Measurements from ENCODE around the gene TXNL4B.
"Not testable (repeated sequence)": the region's sequence is repeated elsewhere in the genome, so short reads cannot be mapped to it uniquely, and the experiment has no call there.

Gene TXNL4B

GRCh38 chr16:72111657-72112451, 18.4 kb upstream of the TXNL4B start:
- DNase-seq, result no peak

- no peak for DNase-seq
Observed at GRCh38 chr16:72110662-72111615, 17.5 kb upstream of the TXNL4B start.

GRCh38 chr16:72109966-72110530, 16.6 kb upstream of the TXNL4B start:
- no peak for DNase-seq

- DNase-seq, result no peak
Observed at GRCh38 chr16:72109300-72109699, 15.9 kb upstream of the TXNL4B start.

- no peak for DNase-seq
Observed at GRCh38 chr16:72108353-72109102, 15.1 kb upstream of the TXNL4B start.

GRCh38 chr16:72107371-72107770, 14.0 kb upstream of the TXNL4B start:
- no peak for DNase-seq

GRCh38 chr16:72105978-72106377, 12.6 kb upstream of the TXNL4B start:
- DNase-seq, result no peak

GRCh38 chr16:72104905-72105304, 11.5 kb upstream of the TXNL4B start:
- no peak for DNase-seq

GRCh38 chr16:72101195-72101594, 7.8 kb upstream of the TXNL4B start:
- no peak for DNase-seq

- DNase-seq, result peak; percentile 9 to 67
Observed at GRCh38 chr16:72099377-72099818, 6.0 kb upstream of the TXNL4B start.

- DNase-seq, result no peak
Observed at GRCh38 chr16:72098936-72099335, 5.5 kb upstream of the TXNL4B start.

GRCh38 chr16:72094266-72094610, 818 bp upstream of the TXNL4B start:
- DNase-seq, result no peak

GRCh38 chr16:72092832-72093447, 480 bp downstream of the TXNL4B start:
- DNase-seq, result peak in 1 of 2 experiments; percentile 69

GRCh38 chr16:72091217-72091616, 2.2 kb downstream of the TXNL4B start:
- DNase-seq, result no peak

GRCh38 chr16:72085002-72085401, 8.4 kb downstream of the TXNL4B start:
- DNase-seq, result no peak

GRCh38 chr16:72084445-72084844, 9.0 kb downstream of the TXNL4B start:
- no peak for DNase-seq

- DNase-seq, result no peak
Observed at GRCh38 chr16:72083778-72084404, 9.5 kb downstream of the TXNL4B start.

GRCh38 chr16:72076991-72077706, 16.3 kb downstream of the TXNL4B start:
- not testable (repeated sequence) for DNase-seq

- not testable (repeated sequence) for DNase-seq
Observed at GRCh38 chr16:72075067-72075466, 18.4 kb downstream of the TXNL4B start.

- no peak for DNase-seq
Observed at GRCh38 chr16:72073560-72074230, 19.7 kb downstream of the TXNL4B start.

Measured in SW 1271 (cell line).